Gastroesophageal sphincter (tissue), 4 donors: ENCODE results near the gene KRTAP20-1. TPM values are rescaled to one million over a fixed set of nuclear protein-coding genes. Genes with fewer than 3 reads are reported as not detected.

Source experiments
- ATAC-seq: fragments of 150-250 bp; one replicate; pipeline ENCODE4 v1.9.1; 2016; ENCODE audit warnings: mild to moderate bottlenecking, moderate library complexity
- H3K27ac ChIP-seq, 4 donors: fragments of 200-600 bp; sonication (generic) in 3 of 4; 1 replicate in 3 of 4; 2 replicates in 1 of 4; pipeline ENCODE4 v1.5.1; 2016 to 2019
- H3K27me3 ChIP-seq: fragments of 200-600 bp; sonication (generic); one replicate; pipeline ENCODE4 v1.5.1; 2019
- H3K36me3 ChIP-seq, 2 donors: fragments of 200-600 bp; sonication (generic); one replicate each; pipeline ENCODE4 v1.5.1; 2019; ENCODE audit warnings: control low read depth in 1 of 2
- H3K4me1 ChIP-seq, 3 donors: fragments of 200-600 bp; sonication (generic); 1 replicate in 2 of 3; 2 replicates in 1 of 3; pipeline ENCODE4 v1.5.1; 2016 to 2019; ENCODE audit warnings: control low read depth in 2 of 3
- H3K4me3 ChIP-seq, 2 donors: fragments of 200-600 bp; sonication (generic); one replicate each; pipeline ENCODE4 v1.5.1; 2019; ENCODE audit warnings: mild to moderate bottlenecking in 1 of 2, moderate library complexity in 1 of 2
- H3K9me3 ChIP-seq, 3 donors: fragments of 200-600 bp; sonication (generic); one replicate each; pipeline ENCODE4 v1.5.1; 2017 to 2019; ENCODE audit warnings: control low read depth in 2 of 3
- EP300 ChIP-seq: sonication (generic); formaldehyde crosslinking; IDR thresholded peaks from one replicate; pipeline ENCODE4 v1.6.1; 2017; ENCODE audit warnings: antibody characterized with exemption, mild to moderate bottlenecking
- POLR2A ChIP-seq, 2 donors: fragments of 450-650 bp; IDR thresholded peaks; one replicate each; pipeline ENCODE4 v1.6.1; 2017; ENCODE audit warnings: antibody characterized with exemption in 2 of 2, mild to moderate bottlenecking in 2 of 2, moderate library complexity in 1 of 2
- POLR2AphosphoS5 ChIP-seq: sonication (generic); formaldehyde crosslinking; IDR thresholded peaks from one replicate; pipeline ENCODE4 v1.6.1; 2017; ENCODE audit warnings: antibody characterized with exemption
- WGBS, 2 donors: methylation state at CpG; one replicate each; pipeline ENCODE4 v1.1.5; 2018; ENCODE audit warnings: low coverage in 1 of 2; 5-methylcytosine and 5-hydroxymethylcytosine counted together
- total RNA-seq, 4 donors: library from RNA; depleted of rRNA; stranded (reverse); fragments of >200 nt; gene quantifications; one replicate each; pipeline ENCODE4 v1.1.0, GENCODE V29; 2016
- TF ChIP-seq, protein P1 (sequence below), 4 experiments: fragments of 200-600 bp in 2 of 4; fragments of 450-650 bp in 2 of 4; sonication (generic) in 1 of 4; IDR thresholded peaks; one replicate each; pipeline ENCODE4 v1.5.1; 2017 to 2019; ENCODE audit warnings: antibody characterized with exemption in 4 of 4, mild to moderate bottlenecking in 2 of 4, moderate library complexity in 2 of 4

Gene KRTAP20-1
- total RNA-seq, 4 donors from 2014 or later = not detected

- TF ChIP-seq EP300 = no peak
- no peak for TF ChIP-seq POLR2A (IDR thresholded peaks at IDR 0.05)
- TF ChIP-seq POLR2AphosphoS5 = no peak
- TF ChIP-seq, protein P1, sequence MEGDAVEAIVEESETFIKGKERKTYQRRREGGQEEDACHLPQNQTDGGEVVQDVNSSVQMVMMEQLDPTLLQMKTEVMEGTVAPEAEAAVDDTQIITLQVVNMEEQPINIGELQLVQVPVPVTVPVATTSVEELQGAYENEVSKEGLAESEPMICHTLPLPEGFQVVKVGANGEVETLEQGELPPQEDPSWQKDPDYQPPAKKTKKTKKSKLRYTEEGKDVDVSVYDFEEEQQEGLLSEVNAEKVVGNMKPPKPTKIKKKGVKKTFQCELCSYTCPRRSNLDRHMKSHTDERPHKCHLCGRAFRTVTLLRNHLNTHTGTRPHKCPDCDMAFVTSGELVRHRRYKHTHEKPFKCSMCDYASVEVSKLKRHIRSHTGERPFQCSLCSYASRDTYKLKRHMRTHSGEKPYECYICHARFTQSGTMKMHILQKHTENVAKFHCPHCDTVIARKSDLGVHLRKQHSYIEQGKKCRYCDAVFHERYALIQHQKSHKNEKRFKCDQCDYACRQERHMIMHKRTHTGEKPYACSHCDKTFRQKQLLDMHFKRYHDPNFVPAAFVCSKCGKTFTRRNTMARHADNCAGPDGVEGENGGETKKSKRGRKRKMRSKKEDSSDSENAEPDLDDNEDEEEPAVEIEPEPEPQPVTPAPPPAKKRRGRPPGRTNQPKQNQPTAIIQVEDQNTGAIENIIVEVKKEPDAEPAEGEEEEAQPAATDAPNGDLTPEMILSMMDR (IDR thresholded peaks at IDR 0.05) = no peak
- Histone ChIP-seq H3K4me3 (no peak overlapping the region), H3K36me3 (no peaks in the 10 kb centered on the region), H3K27me3 (no peaks in the 10 kb centered on the region), H3K27ac (no peak overlapping the region), H3K4me1 (no peaks in the 10 kb centered on the region), H3K9me3 (no peaks in the 10 kb centered on the region)
- ATAC-seq = no peak
- WGBS, 2 donors = 71 to 83% methylated on average over 1 of the region's 1 CpG
Observed at GRCh38 chr21:30582870-30583269, 33.4 kb upstream of the KRTAP20-1 start.

- Histone ChIP-seq H3K27me3 (no peaks in the 10 kb centered on the region), H3K4me1 (no peaks in the 10 kb centered on the region), H3K4me3 (no peak within 1 kb of the TSS), H3K9me3 (no peaks in the 10 kb centered on the region), H3K27ac (no peak within 1 kb of the TSS), H3K36me3 (no peaks in the 10 kb centered on the region)
- ATAC-seq = no peak
- TF ChIP-seq POLR2AphosphoS5 (no peak), EP300 (no peak), POLR2A (IDR thresholded peaks at IDR 0.05) (no peak)
Observed at GRCh38 chr21:30590297-30590696, 25.9 kb upstream of the KRTAP20-1 start, which contains the start of gene KRTAP22-2. TSS of gene KRTAP22-2 (minus strand) at chr21:30590397.

GRCh38 chr21:30592140-30592539, 24.1 kb upstream of the KRTAP20-1 start, which contains the start of gene KRTAP6-3:
TSS of gene KRTAP6-3 (plus strand) at chr21:30592440. CDS start at chr21:30592446, 6 bp downstream.
- Histone ChIP-seq H3K36me3 (no peaks in the 10 kb centered on the region), H3K27ac (no peak within 1 kb of the TSS), H3K4me3 (no peak within 1 kb of the TSS), H3K27me3 (no peaks in the 10 kb centered on the region), H3K9me3 (no peaks in the 10 kb centered on the region), H3K4me1 (no peaks in the 10 kb centered on the region)
- TF ChIP-seq EP300 = no peak
- no peak for TF ChIP-seq POLR2A (IDR thresholded peaks at IDR 0.05)
- TF ChIP-seq, protein P1 (IDR thresholded peaks at IDR 0.05) = no peak
- TF ChIP-seq POLR2AphosphoS5 = no peak
- no peak for ATAC-seq
- 85 to 100% methylated on average over 3 of the region's 4 CpGs for WGBS, 2 donors

DNA sequence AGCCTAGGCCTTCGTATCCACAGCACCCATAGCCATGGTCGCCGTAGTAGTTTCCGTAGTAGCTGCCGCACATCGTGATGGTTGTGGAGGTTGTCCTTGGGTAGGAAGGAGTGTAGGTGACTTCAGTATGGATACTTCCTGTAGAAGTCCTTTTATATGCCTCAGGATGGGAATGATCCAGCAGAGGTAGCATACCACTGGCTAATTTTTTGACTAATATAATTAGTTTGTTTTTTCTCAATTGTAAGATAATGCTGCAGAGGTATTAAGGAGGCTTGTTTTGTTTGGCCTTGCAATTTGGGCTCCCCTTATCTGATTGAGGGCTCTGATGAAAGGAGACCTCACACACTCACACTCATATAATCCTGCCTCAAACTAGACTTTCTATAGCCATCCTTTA, 17.4 kb upstream of the KRTAP20-1 start, which contains the start of gene KRTAP6-2:
TSS of gene KRTAP6-2 (minus strand) at position 101 of the 400 bp plus-strand sequence. CDS start at position 73, 28 bp downstream.
- H3K4me1 ChIP-seq = no peaks in the 10 kb centered on the region
- H3K27me3 ChIP-seq = no peaks in the 10 kb centered on the region
- TF ChIP-seq, protein P1 (IDR thresholded peaks at IDR 0.05) = no peak
- TF ChIP-seq POLR2A (IDR thresholded peaks at IDR 0.05) = no peak
- TF ChIP-seq EP300 = no peak
- TF ChIP-seq POLR2AphosphoS5 = no peak
- no peaks in the 10 kb centered on the region for H3K9me3 ChIP-seq
- no peak for ATAC-seq
- 100% methylated on average over 5 of the region's 6 CpGs; no CpG with 5 or more reads in 1 of the 2 donors for WGBS, 2 donors
- no peak within 1 kb of the TSS for H3K27ac ChIP-seq
- no peaks in the 10 kb centered on the region for H3K36me3 ChIP-seq
- no peak within 1 kb of the TSS for H3K4me3 ChIP-seq

- ATAC-seq = no peak
- Histone ChIP-seq H3K9me3 (no peaks in the 10 kb centered on the region), H3K27ac (no peak within 1 kb of the TSS), H3K4me3 (no peak within 1 kb of the TSS), H3K4me1 (no peaks in the 10 kb centered on the region), H3K27me3 (no peaks in the 10 kb centered on the region), H3K36me3 (no peaks in the 10 kb centered on the region)
- TF ChIP-seq POLR2AphosphoS5 = no peak
- TF ChIP-seq, protein P1 (IDR thresholded peaks at IDR 0.05) = no peak
- TF ChIP-seq EP300 = no peak
- no peak for TF ChIP-seq POLR2A (IDR thresholded peaks at IDR 0.05)
- 50 to 67% methylated on average over 1 of the region's 1 CpG for WGBS, 2 donors
Observed at GRCh38 chr21:30600787-30601186, 15.4 kb upstream of the KRTAP20-1 start, which contains the start of gene KRTAP22-1. TSS of gene KRTAP22-1 (plus strand) at chr21:30601087.
